T-helper 17 cell (primary cell): ENCODE data around the gene SLC22A6. TPM values are rescaled to one million over a fixed set of nuclear protein-coding genes. Genes with fewer than 3 reads are reported as not detected.
A peak's percentile ranks its signal among the peaks of the same experiment; 100 is the strongest.

Experiments
- ATAC-seq: fragments of 150-1000 bp; cut with Tn5 transposase; 2 replicates; pipeline ENCODE4 v1.10.0; 2021; ENCODE audit warnings: mild to moderate bottlenecking, moderate library complexity
- DNase-seq, 3 donors: peaks; one replicate each; pipeline versions ENCODE4 v3.0.0 to v3.0.0-alpha.2; 2020 to 2021
- H3K9me3 ChIP-seq: one replicate; pipeline ENCODE4 v1.7.0; 2013; ENCODE audit warnings: low read length, mild to moderate bottlenecking; ENCODE audit not compliant: control insufficient read depth, poor library complexity, severe bottlenecking
- H3K27ac Mint-ChIP-seq: one replicate; pipeline ENCODE4 v1.8.0; 2022; ENCODE audit warnings: mild to moderate bottlenecking, moderate library complexity, mixed read lengths
- H3K27me3 Mint-ChIP-seq: one replicate; pipeline ENCODE4 v1.8.0; 2022; ENCODE audit warnings: mixed read lengths
- H3K36me3 Mint-ChIP-seq: one replicate; pipeline ENCODE4 v1.8.0; 2022; ENCODE audit warnings: low read depth, mixed read lengths
- H3K4me1 Mint-ChIP-seq: one replicate; pipeline ENCODE4 v1.8.0; 2022; ENCODE audit warnings: mild to moderate bottlenecking, mixed read lengths
- H3K4me3 Mint-ChIP-seq: one replicate; pipeline ENCODE4 v1.8.0; 2022; ENCODE audit warnings: mild to moderate bottlenecking, moderate library complexity, mixed read lengths
- total RNA-seq, 4 donors: library from RNA in 2 of 4; stranded (reverse) in 2 of 4; gene quantifications; one replicate each; pipeline ENCODE4 v1.2.3 and lab custom pipeline; 2022 to 2026

The SLC22A6 gene, protein sequence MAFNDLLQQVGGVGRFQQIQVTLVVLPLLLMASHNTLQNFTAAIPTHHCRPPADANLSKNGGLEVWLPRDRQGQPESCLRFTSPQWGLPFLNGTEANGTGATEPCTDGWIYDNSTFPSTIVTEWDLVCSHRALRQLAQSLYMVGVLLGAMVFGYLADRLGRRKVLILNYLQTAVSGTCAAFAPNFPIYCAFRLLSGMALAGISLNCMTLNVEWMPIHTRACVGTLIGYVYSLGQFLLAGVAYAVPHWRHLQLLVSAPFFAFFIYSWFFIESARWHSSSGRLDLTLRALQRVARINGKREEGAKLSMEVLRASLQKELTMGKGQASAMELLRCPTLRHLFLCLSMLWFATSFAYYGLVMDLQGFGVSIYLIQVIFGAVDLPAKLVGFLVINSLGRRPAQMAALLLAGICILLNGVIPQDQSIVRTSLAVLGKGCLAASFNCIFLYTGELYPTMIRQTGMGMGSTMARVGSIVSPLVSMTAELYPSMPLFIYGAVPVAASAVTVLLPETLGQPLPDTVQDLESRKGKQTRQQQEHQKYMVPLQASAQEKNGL
- not detected for total RNA-seq
- total RNA-seq (lab: John Stamatoyannopoulos, UW) = 0 to 0.23 reads per million in 2 donors

DNA sequence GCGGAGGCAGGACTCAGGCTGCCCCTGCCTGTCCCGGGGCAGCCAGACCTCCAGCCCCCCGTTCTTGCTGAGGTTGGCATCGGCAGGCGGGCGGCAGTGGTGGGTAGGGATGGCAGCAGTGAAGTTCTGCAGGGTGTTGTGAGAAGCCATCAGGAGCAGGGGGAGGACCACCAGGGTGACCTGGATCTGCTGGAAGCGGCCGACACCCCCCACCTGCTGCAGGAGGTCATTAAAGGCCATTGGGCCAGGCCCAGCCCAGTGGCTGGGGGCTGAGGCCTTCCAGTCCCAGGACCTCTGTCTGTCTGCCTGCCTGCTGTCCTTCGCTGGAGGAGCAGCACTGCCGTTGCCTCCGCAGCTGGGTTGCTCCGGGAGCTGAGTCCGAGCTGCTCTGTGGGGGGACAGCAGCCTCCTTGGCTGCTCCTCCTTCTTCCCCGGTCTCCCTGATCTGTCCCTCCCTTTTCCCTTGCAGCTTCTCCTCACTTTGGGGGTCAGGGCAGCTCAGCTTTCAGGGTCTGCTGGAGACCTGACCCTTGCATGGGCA lies at the start of gene SLC22A6:
Gene SLC22A6, minus strand, starts transcription at position 517 of the 541 bp plus-strand sequence. Its CDS starts 277 bp downstream, at position 240.
- no peak within 1 kb of the TSS for H3K27ac Mint-ChIP-seq
- H3K36me3 Mint-ChIP-seq = no peaks in the 10 kb centered on the region
- H3K4me3 Mint-ChIP-seq = no peak within 1 kb of the TSS
- ATAC-seq = no peak
- H3K27me3 Mint-ChIP-seq = peaks cover 43% of the 10 kb centered on the region
- DNase-seq = no peak
- H3K4me1 Mint-ChIP-seq = peaks cover 3% of the 10 kb centered on the region
- H3K9me3 ChIP-seq = no peaks in the 10 kb centered on the region

DNA sequence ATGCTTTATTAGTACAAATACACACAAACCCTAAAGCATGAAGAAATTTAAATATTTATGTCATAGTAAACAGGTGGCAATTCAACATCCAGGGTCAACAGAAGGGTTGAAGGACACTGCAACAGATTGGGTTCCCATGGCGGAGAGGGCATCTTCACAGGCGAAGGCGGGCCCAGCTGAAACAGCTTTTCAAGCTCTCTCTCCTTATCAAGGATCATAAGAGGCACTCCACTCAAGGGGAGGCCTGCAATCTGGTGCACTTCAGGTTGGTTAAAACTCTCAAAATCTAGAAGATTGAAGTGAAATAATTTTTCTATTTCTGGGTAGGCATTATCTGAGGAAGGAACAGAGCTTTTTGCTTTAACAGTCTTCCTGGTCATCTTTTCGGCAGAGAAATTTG lies 47.7 kb upstream of the SLC22A6 start:
- Mint-ChIP-seq H3K27ac (no peak overlapping the region), H3K4me3 (no peak overlapping the region), H3K27me3 (peaks cover 67% of the 10 kb centered on the region), H3K36me3 (no peaks in the 10 kb centered on the region), H3K4me1 (peaks cover 4% of the 10 kb centered on the region)
- ATAC-seq = no peak
- DNase-seq = no peak
- no peaks in the 10 kb centered on the region for H3K9me3 ChIP-seq

DNA sequence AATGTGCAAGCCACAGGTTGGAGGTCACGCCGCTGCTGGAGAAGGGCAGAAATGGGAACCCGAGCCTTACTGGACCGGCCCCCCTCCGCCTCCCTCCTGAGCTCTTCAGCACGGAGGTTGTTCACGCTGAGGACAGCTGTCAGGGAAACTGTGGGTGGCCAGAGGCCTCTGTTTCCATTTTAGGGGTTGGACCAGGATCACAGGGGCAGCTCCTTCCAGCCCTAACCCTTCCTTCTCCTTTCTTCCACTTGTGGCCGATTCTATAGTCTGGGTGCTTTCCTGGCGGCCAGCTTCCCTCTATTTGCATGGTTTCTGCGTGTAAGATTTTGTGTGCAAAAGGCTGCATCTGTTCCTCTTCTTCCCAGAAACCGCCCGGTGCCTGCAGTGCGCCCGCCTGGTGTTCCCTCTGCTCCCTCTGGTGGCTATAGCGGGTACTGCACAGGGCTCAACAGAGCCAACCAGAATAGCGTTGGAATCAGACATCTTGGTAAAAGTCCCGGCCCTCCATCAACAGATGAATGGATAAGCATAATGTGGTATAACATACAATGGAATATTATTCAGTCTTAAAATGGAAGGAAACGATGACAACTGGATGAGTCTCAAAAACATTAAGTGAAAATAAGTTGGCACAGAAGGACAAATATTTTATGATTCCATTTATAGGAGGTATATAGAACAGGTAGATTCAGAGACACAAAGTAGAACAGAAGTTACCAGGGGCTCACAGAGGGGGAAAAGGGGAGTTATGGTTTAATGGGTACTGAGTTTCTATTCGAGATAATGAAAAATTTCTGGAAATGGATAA lies 39.3 kb upstream of the SLC22A6 start:
- DNase-seq = peak; percentile 62 to 84 (median 70)
- Mint-ChIP-seq H3K36me3 (peaks cover 5% of the 10 kb centered on the region), H3K4me3 (no peak overlapping the region), H3K4me1 (peaks cover 3% of the 10 kb centered on the region), H3K27me3 (peaks cover 32% of the 10 kb centered on the region), H3K27ac (no peak overlapping the region)
- peak; percentile 95 for ATAC-seq
- H3K9me3 ChIP-seq = no peaks in the 10 kb centered on the region

DNA sequence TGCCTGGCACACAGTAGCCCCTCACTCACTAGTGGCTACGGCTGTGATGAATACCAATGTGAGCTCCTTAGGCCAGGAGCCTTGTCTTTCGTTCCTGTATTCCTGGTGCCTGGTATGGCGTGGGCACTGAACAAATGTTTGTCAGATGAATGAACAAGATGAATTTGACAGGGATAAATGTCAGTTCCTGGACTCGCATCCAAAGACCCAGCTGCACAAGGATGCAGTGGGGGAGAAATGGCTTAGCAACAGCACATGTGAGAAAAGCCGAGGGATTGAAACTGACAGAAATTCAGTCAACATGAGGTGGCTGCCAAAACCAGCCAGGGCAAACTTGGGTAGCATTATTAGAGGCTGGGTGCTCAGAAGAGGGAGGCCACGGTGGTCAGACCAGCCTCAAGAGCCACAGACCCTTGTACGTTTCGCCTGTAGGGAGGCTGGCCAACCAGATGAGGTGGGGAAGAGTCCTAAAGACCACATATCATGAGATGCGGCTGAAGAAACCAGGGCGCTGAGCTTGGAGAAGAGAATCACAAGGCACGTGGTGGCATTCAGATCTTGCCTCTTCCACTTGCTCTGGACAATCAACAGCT lies 38.6 kb upstream of the SLC22A6 start:
- no peak overlapping the region for H3K4me3 Mint-ChIP-seq
- H3K36me3 Mint-ChIP-seq = peaks cover 7% of the 10 kb centered on the region
- peaks cover 5% of the 10 kb centered on the region for H3K4me1 Mint-ChIP-seq
- H3K9me3 ChIP-seq = no peaks in the 10 kb centered on the region
- no peak overlapping the region for H3K27ac Mint-ChIP-seq
- peaks cover 35% of the 10 kb centered on the region for H3K27me3 Mint-ChIP-seq
- ATAC-seq (no peak), DNase-seq (no peak)

DNA sequence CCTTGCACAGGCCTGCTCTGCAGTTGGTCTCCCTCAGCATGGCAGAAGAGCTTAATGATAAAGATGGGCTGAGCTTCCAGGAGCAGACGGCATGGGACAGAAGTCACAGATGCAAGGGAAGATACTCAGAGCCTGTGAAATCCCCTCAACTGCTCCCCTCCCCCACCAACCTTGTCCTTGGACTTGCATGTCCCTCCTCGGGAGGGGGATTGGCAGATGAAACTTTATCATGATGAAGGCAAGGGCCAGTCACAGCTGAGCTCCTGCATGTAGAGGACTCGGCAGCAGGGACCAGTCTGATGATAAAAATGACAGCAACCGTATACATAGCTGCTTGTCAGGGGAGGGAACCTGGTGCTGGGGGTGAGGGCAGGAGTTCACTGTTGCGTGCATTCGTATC lies 37.7 kb upstream of the SLC22A6 start:
- ATAC-seq = no peak
- Mint-ChIP-seq H3K27ac (no peak overlapping the region), H3K27me3 (peaks cover 38% of the 10 kb centered on the region), H3K36me3 (peaks cover 7% of the 10 kb centered on the region), H3K4me3 (no peak overlapping the region), H3K4me1 (peaks cover 5% of the 10 kb centered on the region)
- DNase-seq = no peak
- no peaks in the 10 kb centered on the region for H3K9me3 ChIP-seq

DNA sequence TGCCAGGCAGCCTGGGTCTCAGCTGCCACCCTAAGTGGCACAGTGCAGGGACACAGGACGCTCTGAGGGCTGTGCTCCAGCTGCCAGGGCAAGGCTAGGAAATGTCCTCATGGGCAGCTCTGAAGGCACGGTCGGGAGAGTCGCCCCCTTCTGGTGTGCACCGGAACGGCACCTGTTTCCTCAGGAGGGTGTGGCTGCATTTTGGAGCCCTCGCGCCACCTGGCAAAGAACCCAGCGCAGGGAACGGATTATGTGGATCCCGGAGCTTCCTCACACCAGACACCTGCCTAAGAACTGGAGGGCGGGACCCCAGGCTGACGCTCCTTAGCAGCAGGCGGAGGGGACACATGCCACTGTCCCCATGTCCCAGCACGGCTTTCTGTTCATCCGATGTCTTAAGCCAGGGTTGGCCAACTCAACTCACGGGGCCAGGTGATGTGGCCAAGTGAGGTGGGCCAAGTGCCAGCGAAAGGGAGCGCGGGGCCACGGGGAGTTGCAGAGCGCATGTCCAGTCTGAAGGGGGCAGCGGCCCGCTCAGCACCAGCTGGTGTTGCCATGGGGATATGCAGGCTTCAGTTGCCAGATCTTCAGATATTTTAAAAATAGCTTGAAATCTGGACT lies 36.0 kb upstream of the SLC22A6 start:
- H3K4me3 Mint-ChIP-seq = no peak overlapping the region
- ATAC-seq = no peak
- H3K9me3 ChIP-seq = no peaks in the 10 kb centered on the region
- no peak for DNase-seq
- H3K4me1 Mint-ChIP-seq = peaks cover 5% of the 10 kb centered on the region
- no peak overlapping the region for H3K27ac Mint-ChIP-seq
- H3K27me3 Mint-ChIP-seq = peaks cover 40% of the 10 kb centered on the region
- peaks cover 7% of the 10 kb centered on the region for H3K36me3 Mint-ChIP-seq

DNA sequence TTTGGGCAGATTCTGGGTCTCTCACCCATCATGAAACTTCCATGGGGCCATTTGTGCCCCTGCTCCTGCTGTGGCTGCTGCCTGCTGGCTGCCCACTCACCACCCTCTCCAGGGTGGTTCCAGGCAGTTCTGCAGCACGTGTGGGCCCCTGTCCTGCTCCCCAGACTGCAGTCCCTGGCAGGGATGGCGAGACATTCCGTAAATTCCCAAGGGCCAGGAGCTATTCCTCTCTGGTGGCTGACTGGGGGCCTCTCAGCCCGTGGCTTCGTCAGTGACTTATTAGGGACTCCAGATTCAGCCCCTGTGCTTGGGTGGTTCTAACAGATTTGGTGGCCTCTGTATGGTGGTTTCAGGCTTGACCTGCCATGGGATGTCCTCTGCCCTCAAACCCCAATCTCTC lies 34.7 kb upstream of the SLC22A6 start:
- no peaks in the 10 kb centered on the region for H3K9me3 ChIP-seq
- DNase-seq = no peak
- ATAC-seq = no peak
- Mint-ChIP-seq H3K4me1 (peaks cover 5% of the 10 kb centered on the region), H3K27ac (no peak overlapping the region), H3K4me3 (no peak overlapping the region), H3K27me3 (peaks cover 50% of the 10 kb centered on the region), H3K36me3 (peaks cover 7% of the 10 kb centered on the region)

DNA sequence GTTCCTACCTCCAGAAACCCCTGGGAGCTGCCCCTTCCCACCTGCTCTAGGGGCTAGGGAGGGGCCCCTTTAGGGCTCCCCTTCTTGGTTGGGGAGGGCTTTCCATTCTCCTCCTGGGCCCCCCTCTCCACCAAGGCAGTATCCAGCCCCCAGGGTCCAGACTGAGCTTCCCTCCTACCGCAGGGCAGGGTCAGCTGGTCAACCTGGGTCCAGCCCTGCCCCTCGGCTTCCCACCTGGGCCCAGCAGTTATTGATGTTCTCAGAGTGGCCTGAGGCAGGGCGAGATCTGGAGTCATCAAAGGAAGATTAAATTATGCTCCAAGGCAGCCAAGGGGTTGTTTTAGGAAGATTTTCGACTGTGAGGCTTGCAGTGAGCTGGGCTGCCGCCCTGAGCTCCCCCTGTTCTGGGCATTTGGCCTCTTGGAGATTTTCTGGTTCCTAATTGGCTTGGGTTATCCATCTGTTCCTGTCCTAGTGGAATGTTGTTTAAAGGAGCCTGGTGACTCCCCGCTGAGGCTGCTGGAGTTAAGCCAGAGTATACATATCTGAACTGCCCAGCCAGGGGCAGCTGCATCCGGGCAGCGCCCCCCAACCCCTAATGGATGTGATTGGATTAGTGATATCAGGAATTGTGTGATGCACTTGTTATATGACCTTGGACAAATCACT lies 32.7 kb upstream of the SLC22A6 start:
- Mint-ChIP-seq H3K27me3 (peaks cover 62% of the 10 kb centered on the region), H3K4me3 (no peak overlapping the region), H3K27ac (no peak overlapping the region), H3K36me3 (peaks cover 8% of the 10 kb centered on the region), H3K4me1 (peaks cover 2% of the 10 kb centered on the region)
- no peaks in the 10 kb centered on the region for H3K9me3 ChIP-seq
- ATAC-seq = no peak
- no peak for DNase-seq

DNA sequence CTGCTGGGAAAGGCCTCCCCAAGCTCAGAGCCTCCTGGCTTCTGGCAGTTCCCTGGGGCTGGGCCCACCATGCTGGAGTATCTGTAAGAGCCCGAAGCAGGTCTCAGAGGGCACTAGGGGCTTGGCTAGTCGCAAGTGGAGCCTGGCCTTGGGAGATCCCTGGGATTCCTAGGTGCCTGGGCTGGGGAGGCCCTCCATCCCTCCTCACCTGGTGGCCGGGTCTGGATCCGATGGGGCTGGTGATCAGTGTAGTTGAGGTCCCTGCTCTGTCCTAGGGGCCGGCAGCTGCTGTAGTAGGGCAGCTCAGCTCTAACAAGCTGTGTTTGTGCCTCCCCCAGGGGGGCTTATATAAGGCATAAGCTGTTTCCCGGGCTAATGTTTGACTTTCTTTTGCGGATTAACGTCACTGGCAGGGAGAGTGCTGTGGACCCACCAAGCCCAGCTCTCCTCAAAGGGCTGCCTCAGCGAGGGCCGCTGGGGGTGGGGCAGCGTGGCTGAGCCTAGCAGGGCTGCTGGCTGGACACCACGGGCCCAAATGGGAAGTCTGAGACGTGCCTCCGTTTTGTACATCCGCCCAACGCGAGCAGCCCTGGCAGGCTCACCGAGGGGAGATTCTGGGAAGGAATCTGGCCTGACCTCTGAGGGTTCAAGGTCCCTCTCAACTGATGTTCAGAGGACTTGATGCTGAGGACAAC lies 30.9 kb upstream of the SLC22A6 start, which contains the start of gene SLC22A8:
Gene SLC22A8, minus strand, starts transcription at position 321 of the 695 bp plus-strand sequence. CDS start 883 bp downstream, outside the sequence.
- ATAC-seq (no peak), DNase-seq (no peak)
- H3K36me3 Mint-ChIP-seq = peaks cover 8% of the 10 kb centered on the region
- peak within 1 kb of the TSS; percentile 34 for H3K27ac Mint-ChIP-seq
- no peaks in the 10 kb centered on the region for H3K9me3 ChIP-seq
- H3K4me1 Mint-ChIP-seq = peaks cover 2% of the 10 kb centered on the region
- no peak within 1 kb of the TSS for H3K4me3 Mint-ChIP-seq
- peaks cover 60% of the 10 kb centered on the region for H3K27me3 Mint-ChIP-seq

DNA sequence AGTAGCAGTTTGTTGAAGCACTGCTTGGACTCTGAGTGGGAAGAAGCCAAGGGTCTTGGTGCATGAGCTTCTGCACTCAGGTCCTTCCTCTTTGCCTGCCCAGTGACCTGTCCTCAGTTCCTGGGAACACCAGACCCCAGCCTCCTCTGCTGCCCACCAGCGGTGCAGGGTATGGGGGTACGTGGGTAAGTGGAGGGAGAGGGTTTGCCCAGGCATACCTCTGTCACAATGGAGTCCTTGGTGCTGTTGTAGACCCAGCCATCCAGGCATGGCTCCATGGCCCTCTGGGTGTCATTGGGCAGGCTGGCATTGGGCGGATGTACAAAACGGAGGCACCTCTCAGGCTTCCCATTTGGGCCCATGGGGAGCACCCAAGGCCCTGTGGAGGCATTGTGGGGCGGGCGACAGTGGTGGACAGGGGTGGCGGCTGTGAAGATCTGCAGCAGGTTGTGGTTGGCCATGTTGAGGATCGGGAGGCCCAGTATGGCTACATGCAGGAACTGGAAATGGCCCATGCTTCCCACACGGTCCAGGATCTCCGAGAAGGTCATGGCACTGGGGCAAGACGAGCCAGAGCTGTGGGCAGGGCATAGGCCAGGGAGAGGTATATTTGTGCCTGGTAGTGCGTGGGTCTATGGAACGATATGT lies 29.8 kb upstream of the SLC22A6 start:
- DNase-seq = no peak
- peaks cover 66% of the 10 kb centered on the region for H3K27me3 Mint-ChIP-seq
- H3K4me1 Mint-ChIP-seq = peaks cover 2% of the 10 kb centered on the region
- no peak for ATAC-seq
- no peaks in the 10 kb centered on the region for H3K9me3 ChIP-seq
- H3K27ac Mint-ChIP-seq = peak overlapping the region; percentile 34
- H3K36me3 Mint-ChIP-seq = peaks cover 8% of the 10 kb centered on the region
- no peak overlapping the region for H3K4me3 Mint-ChIP-seq

DNA sequence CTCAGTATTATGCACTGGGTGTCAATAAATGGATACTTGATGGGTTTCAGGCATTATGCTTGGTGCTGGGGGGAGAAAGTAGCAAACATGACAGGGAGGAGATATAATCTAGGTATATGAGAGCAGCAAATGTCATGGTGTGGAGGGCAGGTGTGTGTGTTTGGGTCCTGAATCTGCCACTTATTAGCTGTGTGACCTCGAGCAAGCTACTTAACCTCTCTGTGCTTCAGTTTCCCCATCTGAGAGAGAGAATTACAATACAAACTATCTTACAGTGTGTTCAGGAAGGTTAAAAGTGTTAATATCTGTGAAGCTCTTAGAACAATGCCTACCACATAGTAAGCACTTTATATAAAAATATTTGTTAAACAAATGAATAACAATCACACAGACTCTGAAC lies 28.1 kb upstream of the SLC22A6 start:
- Mint-ChIP-seq H3K27ac (peak overlapping the region; percentile 34), H3K4me3 (no peak overlapping the region), H3K27me3 (peaks cover 62% of the 10 kb centered on the region), H3K4me1 (peaks cover 3% of the 10 kb centered on the region), H3K36me3 (peaks cover 6% of the 10 kb centered on the region)
- DNase-seq (no peak), ATAC-seq (no peak)
- no peaks in the 10 kb centered on the region for H3K9me3 ChIP-seq
